Right lobe of liver (tissue), 6 donors: Measurements from ENCODE around the gene UBASH3B. TPM values are rescaled to one million over a fixed set of nuclear protein-coding genes. Genes with fewer than 3 reads are reported as not detected.

ENCODE experiments used
- ATAC-seq, 4 donors: fragments of 200-7000 bp; cut with Tn5 transposase; one replicate each; pipeline ENCODE4 v1.9.1; 2020; ENCODE audit warnings: mild to moderate bottlenecking in 4 of 4, moderate library complexity in 4 of 4
- DNase-seq, 3 donors: peaks; one replicate each; pipeline ENCODE4 v3.0.0-alpha.2; 2020
- H3K27ac ChIP-seq, 3 donors: fragments of 200-600 bp; one replicate each; pipeline ENCODE4 v1.8.0; 2022
- H3K27me3 ChIP-seq, 2 donors: fragments of 200-600 bp; one replicate each; pipeline ENCODE4 v1.8.0; 2022
- H3K36me3 ChIP-seq, 4 donors: fragments of 200-600 bp; sonication (generic) in 1 of 4; one replicate each; pipeline versions ENCODE4 v1.5.1 to v1.8.0; 2017 to 2022; ENCODE audit warnings: control low read depth in 1 of 4
- H3K4me1 ChIP-seq, 4 donors: fragments of 200-600 bp; sonication (generic) in 1 of 4; one replicate each; pipeline versions ENCODE4 v1.5.1 to v1.8.0; 2017 to 2022; ENCODE audit warnings: control low read depth in 1 of 4
- H3K4me3 ChIP-seq, 3 donors: fragments of 200-600 bp; one replicate each; pipeline ENCODE4 v1.8.0; 2022
- H3K9me3 ChIP-seq, 4 donors: fragments of 200-600 bp; sonication (generic) in 1 of 4; one replicate each; pipeline versions ENCODE4 v1.5.1 to v1.8.0; 2017 to 2022; ENCODE audit warnings: control low read depth in 1 of 4
- CTCF ChIP-seq, 4 donors: fragments of 200-600 bp in 3 of 4; fragments of 450-650 bp in 1 of 4; IDR thresholded peaks; one replicate each; pipeline versions ENCODE4 v1.5.1 to v1.8.0; 2016 to 2022; ENCODE audit warnings: antibody characterized with exemption in 4 of 4, mild to moderate bottlenecking in 2 of 4
- POLR2A ChIP-seq: fragments of 450-650 bp; IDR thresholded peaks from one replicate; pipeline ENCODE4 v1.6.1; 2017; ENCODE audit warnings: antibody characterized with exemption, mild to moderate bottlenecking
- WGBS: methylation state at CpG from one replicate; pipeline ENCODE4 v1.1.6; 2018; ENCODE audit warnings: low coverage, low lambda C conversion rate; ENCODE audit not compliant: insufficient coverage; ENCODE audit errors: missing lambda C conversion rate; 5-methylcytosine and 5-hydroxymethylcytosine counted together
- intact Hi-C, 2 donors: fragments of 100-400 bp; cut with DNase I; formaldehyde crosslinking; loops; one replicate each; pipeline versions ENCODE4 v1.11.2 to v1.14.1; 2022
- total RNA-seq, 6 experiments: library from RNA; depleted of rRNA in 2 of 6; stranded (reverse); fragments of >200 nt in 2 of 6; fragmentation: NEBNext Ultra II Directional in 3 of 6; extraction: Animal tissue kit (Norgen Biotek cat#: 25700) in 3 of 6; gene quantifications; one replicate each; pipeline versions ENCODE4 v1.1.0 to v1.2.4, GENCODE V29; 2016 to 2023
- donor health status: DM: no; HTN: yes; CAD: no.
- donor health status: DM: no; HTN: no; CAD: no.
- donor health status: DM: no; HTN: no; CAD: no.
- donor health status: DM: no; HTN: yes; CAD: no.
- donor health status: DM: no; HTN: yes; CAD: no.

UBASH3B gene
- total RNA-seq, 6 experiments from 2014 or later: 1.7 to 10.5 (median 2.4) TPM

GRCh38 chr11:122627745-122628144 is 27.8 kb upstream of the UBASH3B start:
- ATAC-seq: no peak
- Histone ChIP-seq H3K4me1 (no peaks in the 10 kb centered on the region), H3K36me3 (no peaks in the 10 kb centered on the region), H3K27ac (no peak overlapping the region), H3K4me3 (no peak overlapping the region), H3K9me3 (no peaks in the 10 kb centered on the region), H3K27me3 (no peaks in the 10 kb centered on the region)
- no peak for TF ChIP-seq CTCF (IDR thresholded peaks at IDR 0.05)
- TF ChIP-seq POLR2A: no peak
- DNase-seq: no peak
- intact Hi-C loops: loop anchor here in 1 of 2 donors (10.0 kb wide), 2 partner anchors 127 to 227 kb away; no protein-coding TSS in a partner anchor
- 75% methylated on average over 3 of the region's 3 CpGs for WGBS

GRCh38 chr11:122628810-122629555 is 26.5 kb upstream of the UBASH3B start:
- no peaks in the 10 kb centered on the region for H3K4me1 ChIP-seq
- H3K36me3 ChIP-seq: no peaks in the 10 kb centered on the region
- no peak overlapping the region for H3K4me3 ChIP-seq
- WGBS: 24% methylated on average over 9 of the region's 9 CpGs
- no peak overlapping the region for H3K27ac ChIP-seq
- no peak for TF ChIP-seq POLR2A
- peak; percentile 69 to 77 (median 74) for TF ChIP-seq CTCF (IDR thresholded peaks at IDR 0.05)
- intact Hi-C loops: loop anchor here in 1 of 2 donors (10.0 kb wide), 2 partner anchors 126 to 226 kb away; no protein-coding TSS in a partner anchor
- H3K27me3 ChIP-seq: no peaks in the 10 kb centered on the region
- peak; percentile 90 to 96 (median 94) for ATAC-seq
- peak; percentile 58 to 63 (median 61) for DNase-seq
- H3K9me3 ChIP-seq: no peaks in the 10 kb centered on the region

GRCh38 chr11:122632181-122632824 is 23.2 kb upstream of the UBASH3B start:
- TF ChIP-seq CTCF (IDR thresholded peaks at IDR 0.05): no peak
- TF ChIP-seq POLR2A: no peak
- Histone ChIP-seq H3K27me3 (no peaks in the 10 kb centered on the region), H3K4me3 (no peak overlapping the region), H3K27ac (no peak overlapping the region), H3K4me1 (no peaks in the 10 kb centered on the region), H3K9me3 (no peaks in the 10 kb centered on the region), H3K36me3 (no peaks in the 10 kb centered on the region)
- ATAC-seq (no peak), DNase-seq (no peak)
- intact Hi-C loops: loop anchor here (5.0 kb wide), 1 partner anchor 150 kb away; no protein-coding TSS in a partner anchor
- 36% methylated on average over 11 of the region's 11 CpGs for WGBS

- Histone ChIP-seq H3K4me1 (no peaks in the 10 kb centered on the region), H3K36me3 (no peaks in the 10 kb centered on the region), H3K9me3 (no peaks in the 10 kb centered on the region), H3K27me3 (no peaks in the 10 kb centered on the region), H3K27ac (no peak overlapping the region), H3K4me3 (no peak overlapping the region)
- TF ChIP-seq POLR2A: no peak
- peak; percentile 45 to 69 (median 48) for TF ChIP-seq CTCF (IDR thresholded peaks at IDR 0.05)
- intact Hi-C loops: loop anchor here (5.0 kb wide), 1 partner anchor 149 kb away; no protein-coding TSS in a partner anchor
- DNase-seq: no peak
- peak; percentile 55 to 87 (median 76) for ATAC-seq
- 28% methylated on average over 8 of the region's 8 CpGs for WGBS
Observed at GRCh38 chr11:122633219-122633829, 22.2 kb upstream of the UBASH3B start.
